Measurements from ENCODE around the gene BIRC2. TPM values are rescaled to one million over a fixed set of nuclear protein-coding genes. Genes with fewer than 3 reads are reported as not detected.

The BIRC2 gene
- total and polyA plus RNA-seq, 9 of the 15 experiments (the other 6 are each of a cell fraction or from before 2014, with no cell fraction given): 14.3 to 45.9 (median 20.7) TPM

DNA sequence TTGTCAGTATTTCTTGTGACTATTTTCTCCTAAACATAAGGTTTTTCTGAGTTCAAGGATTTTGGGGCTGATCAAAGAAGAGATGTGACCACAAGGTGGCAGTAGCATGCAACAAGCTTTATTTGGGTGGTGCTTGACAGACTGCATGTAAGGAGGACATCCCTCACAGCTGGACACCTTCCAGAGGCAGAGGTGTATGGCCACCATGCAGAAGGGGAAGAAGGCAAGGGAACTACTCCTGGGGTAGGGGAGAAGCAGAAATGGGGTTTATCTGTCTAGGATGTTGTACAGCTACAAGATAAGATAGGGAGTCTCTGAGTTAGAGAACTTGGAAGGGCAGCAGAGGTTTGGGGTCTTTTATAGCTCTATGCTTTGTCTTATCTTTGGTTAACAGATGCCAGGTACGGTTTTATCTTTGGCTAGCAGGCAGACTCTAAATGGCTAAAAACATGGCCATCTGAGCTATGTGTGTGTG is 5.1 kb upstream of the BIRC2 start (continued):
- TF ChIP-seq HMGN3 (IDR thresholded peaks at IDR 0.05; ENCODE audit: borderline replicate concordance, extremely low read depth, insufficient read length, low read depth, low read length) (peak; percentile 83), ZNF134 (CRISPR knock-in tag; conservative IDR thresholded peaks at IDR 0.05) (no peak), AFF4 (CRISPR knock-in tag; IDR thresholded peaks at IDR 0.05) (no peak), PHF8 (IDR thresholded peaks at IDR 0.05; ENCODE audit: borderline replicate concordance, low read length) (no peak), TEAD4 (IDR thresholded peaks at IDR 0.05; ENCODE audit: low read length) (peak; percentile 94), TEAD4 (CRISPR knock-in tag; IDR thresholded peaks at IDR 0.05; ENCODE audit: borderline replicate concordance) (no peak), ETV6 (IDR thresholded peaks at IDR 0.05; ENCODE audit: borderline replicate concordance in 1 of 2, low read depth in 2 of 2, low read length in 1 of 2) (no peak), ETV6 (CRISPR knock-in tag; IDR thresholded peaks at IDR 0.05; ENCODE audit: borderline replicate concordance) (no peak), TBL1XR1 (IDR thresholded peaks at IDR 0.05; ENCODE audit: low read length in 2 of 2) (peak in 1 of 2 experiments; percentile 85; a peak in 3 of 4 replicates), JUND (IDR thresholded peaks at IDR 0.05; ENCODE audit: borderline replicate concordance, low read depth, low read length) (no peak), JUND (tag; IDR thresholded peaks at IDR 0.05; ENCODE audit: borderline replicate concordance, low read depth, low read length) (0 out of 3 replicates have a peak, but pooled peaks have one; percentile 67), ZNF407 (IDR thresholded peaks at IDR 0.05; ENCODE audit: low read depth) (no peak), SPI1 (IDR thresholded peaks at IDR 0.05; ENCODE audit: borderline replicate concordance, low read depth, low read length) (peak; percentile 70; the same call in 1 of the 2 replicates), HNRNPK (IDR thresholded peaks at IDR 0.05; ENCODE audit: low read depth, low read length, poor library complexity, severe bottlenecking) (no peak), NR1H2 (CRISPR knock-in tag; IDR thresholded peaks at IDR 0.05) (no peak), XRCC3 (IDR thresholded peaks at IDR 0.05) (no peak), CBFA2T3 (IDR thresholded peaks at IDR 0.05) (peak; percentile 99), ZEB2 (IDR thresholded peaks at IDR 0.05) (peak; percentile 100)

Data from K562 (cell line).